Ovary (tissue), 9 donors: Measurements from ENCODE around the gene MC1R. TPM values are rescaled to one million over a fixed set of nuclear protein-coding genes. Genes with fewer than 3 reads are reported as not detected.
"Not testable (repeated sequence)": the region's sequence is repeated elsewhere in the genome, so short reads cannot be mapped to it uniquely, and the experiment has no call there.

Experiments used
- DNase-seq, 5 donors: peaks; one replicate each; pipeline ENCODE4 v3.0.0-alpha.2; 2019 to 2020
- H3K27ac ChIP-seq, 2 donors: fragments of 200-600 bp; one replicate each; pipeline versions ENCODE4 v1.5.1 to v1.8.0; 2019 to 2022
- H3K27me3 ChIP-seq: fragments of 200-600 bp; one replicate; pipeline ENCODE4 v1.8.0; 2022
- H3K36me3 ChIP-seq: fragments of 200-600 bp; sonication (generic); one replicate; pipeline ENCODE4 v1.5.1; 2019
- H3K4me1 ChIP-seq: one replicate; pipeline ENCODE4 v1.8.1; 2013; ENCODE audit warnings: mild to moderate bottlenecking, moderate library complexity; ENCODE audit not compliant: insufficient read depth
- H3K4me3 ChIP-seq: fragments of 200-600 bp; sonication (generic); one replicate; pipeline ENCODE4 v1.5.1; 2017
- H3K9me3 ChIP-seq, 2 donors: fragments of 200-600 bp in 1 of 2; sonication (generic) in 1 of 2; one replicate each; pipeline versions ENCODE4 v1.5.1 to v1.8.1; 2013 to 2019; ENCODE audit warnings: mild to moderate bottlenecking in 1 of 2, moderate library complexity in 1 of 2
- EP300 ChIP-seq: sonication (generic); formaldehyde crosslinking; IDR thresholded peaks from one replicate; pipeline ENCODE4 v1.6.1; 2017; ENCODE audit warnings: antibody characterized with exemption
- POLR2A ChIP-seq: fragments of 450-650 bp; IDR thresholded peaks from one replicate; pipeline ENCODE4 v1.6.1; 2017; ENCODE audit warnings: antibody characterized with exemption, mild to moderate bottlenecking, moderate library complexity
- WGBS, 3 donors: extraction: QIAGEN DNeasy Blood & Tissue Kit in 1 of 3; methylation state at CpG; one replicate each; pipeline versions ENCODE4 v1.1.5 to v1.1.7; 2013 to 2017; 5-methylcytosine and 5-hydroxymethylcytosine counted together
- intact Hi-C, 4 donors: fragments of 100-400 bp; cut with DNase I; formaldehyde crosslinking; loops; one replicate each; pipeline versions ENCODE4 v1.11.0 to v1.15.1; 2022 to 2023
- polyA plus RNA-seq, 2 donors: library from polyadenylated mRNA; stranded (reverse); fragments of 200-250 nt in 1 of 2; fragments of 350-450 nt in 1 of 2; fragmentation: Illumina TruSeq in 1 of 2; extraction: RNeasy Lipid Tissue Mini Kit (QIAGEN cat#74804) in 1 of 2; gene quantifications; one replicate each; pipeline ENCODE4 v1.2.3, GENCODE V29; 2013 to 2014
- total RNA-seq, 7 donors: library from RNA; depleted of rRNA in 2 of 7; stranded (reverse); fragments of >200 nt in 2 of 7; fragmentation: NEBNext Ultra II Directional in 3 of 7; extraction: Animal tissue kit (Norgen Biotek cat#: 25700) in 3 of 7; gene quantifications; one replicate each; pipeline versions ENCODE4 v1.1.0 to v1.2.4, GENCODE V29; 2016 to 2023
- TF ChIP-seq, protein P1 (sequence below), 3 donors: fragments of 450-650 bp in 2 of 3; fragments of 200-600 bp in 1 of 3; IDR thresholded peaks; one replicate each; pipeline versions ENCODE4 v1.5.1 to v1.8.0; 2016 to 2022; ENCODE audit warnings: antibody characterized with exemption in 3 of 3, mild to moderate bottlenecking in 1 of 3
- donor health status: DM: no; HTN: no; CAD: no; lungs with moderate emphysema.
- donor health status: DM: no; HTN: no; CAD: no.
- donor health status: Bipolar disorder and iron deficiency.
- donor health status: DM: yes; HTN: yes; CAD: no.
- donor health status: DM: no; HTN: no; CAD: no.
- donor health status: DM: yes; HTN: yes; CAD: no.

MC1R gene
- total and polyA plus RNA-seq, 9 donors: 0.42 to 8.5 (median 4.6) TPM

DNA sequence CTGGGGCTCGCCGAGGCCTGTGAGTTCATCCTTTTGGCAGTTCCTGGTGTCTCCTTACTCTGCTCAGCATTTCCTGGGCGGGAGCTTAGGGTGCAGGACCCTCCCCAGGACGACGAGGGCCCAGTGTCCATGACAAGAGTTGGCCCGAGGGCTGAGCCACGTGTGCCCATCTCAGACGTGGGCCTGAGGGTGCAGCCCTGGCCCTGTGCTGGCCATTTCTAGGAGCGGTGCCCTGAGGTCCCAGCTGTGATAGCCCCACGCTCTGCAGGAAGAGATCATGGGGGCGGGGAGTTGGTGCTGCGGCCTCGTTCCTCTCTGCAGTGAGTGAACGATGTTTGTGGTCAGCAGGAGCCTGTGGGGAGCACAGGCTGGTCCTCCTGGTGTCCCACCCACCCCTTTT lies 6.0 kb upstream of the MC1R start:
- H3K36me3 ChIP-seq: no peaks in the 10 kb centered on the region
- peaks cover 1% of the 10 kb centered on the region for H3K4me1 ChIP-seq
- no peak overlapping the region for H3K27ac ChIP-seq
- TF ChIP-seq, protein P1, sequence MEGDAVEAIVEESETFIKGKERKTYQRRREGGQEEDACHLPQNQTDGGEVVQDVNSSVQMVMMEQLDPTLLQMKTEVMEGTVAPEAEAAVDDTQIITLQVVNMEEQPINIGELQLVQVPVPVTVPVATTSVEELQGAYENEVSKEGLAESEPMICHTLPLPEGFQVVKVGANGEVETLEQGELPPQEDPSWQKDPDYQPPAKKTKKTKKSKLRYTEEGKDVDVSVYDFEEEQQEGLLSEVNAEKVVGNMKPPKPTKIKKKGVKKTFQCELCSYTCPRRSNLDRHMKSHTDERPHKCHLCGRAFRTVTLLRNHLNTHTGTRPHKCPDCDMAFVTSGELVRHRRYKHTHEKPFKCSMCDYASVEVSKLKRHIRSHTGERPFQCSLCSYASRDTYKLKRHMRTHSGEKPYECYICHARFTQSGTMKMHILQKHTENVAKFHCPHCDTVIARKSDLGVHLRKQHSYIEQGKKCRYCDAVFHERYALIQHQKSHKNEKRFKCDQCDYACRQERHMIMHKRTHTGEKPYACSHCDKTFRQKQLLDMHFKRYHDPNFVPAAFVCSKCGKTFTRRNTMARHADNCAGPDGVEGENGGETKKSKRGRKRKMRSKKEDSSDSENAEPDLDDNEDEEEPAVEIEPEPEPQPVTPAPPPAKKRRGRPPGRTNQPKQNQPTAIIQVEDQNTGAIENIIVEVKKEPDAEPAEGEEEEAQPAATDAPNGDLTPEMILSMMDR (IDR thresholded peaks at IDR 0.05): no peak
- TF ChIP-seq POLR2A: no peak
- no peak for TF ChIP-seq EP300
- no peaks in the 10 kb centered on the region for H3K9me3 ChIP-seq
- DNase-seq: no peak
- WGBS, 3 donors: 57 to 67% (median 62%) methylated on average over 8 to 14 of the region's 14 CpGs
- H3K27me3 ChIP-seq: no peaks in the 10 kb centered on the region
- H3K4me3 ChIP-seq: no peak overlapping the region
- intact Hi-C loops: no loop called here

DNA sequence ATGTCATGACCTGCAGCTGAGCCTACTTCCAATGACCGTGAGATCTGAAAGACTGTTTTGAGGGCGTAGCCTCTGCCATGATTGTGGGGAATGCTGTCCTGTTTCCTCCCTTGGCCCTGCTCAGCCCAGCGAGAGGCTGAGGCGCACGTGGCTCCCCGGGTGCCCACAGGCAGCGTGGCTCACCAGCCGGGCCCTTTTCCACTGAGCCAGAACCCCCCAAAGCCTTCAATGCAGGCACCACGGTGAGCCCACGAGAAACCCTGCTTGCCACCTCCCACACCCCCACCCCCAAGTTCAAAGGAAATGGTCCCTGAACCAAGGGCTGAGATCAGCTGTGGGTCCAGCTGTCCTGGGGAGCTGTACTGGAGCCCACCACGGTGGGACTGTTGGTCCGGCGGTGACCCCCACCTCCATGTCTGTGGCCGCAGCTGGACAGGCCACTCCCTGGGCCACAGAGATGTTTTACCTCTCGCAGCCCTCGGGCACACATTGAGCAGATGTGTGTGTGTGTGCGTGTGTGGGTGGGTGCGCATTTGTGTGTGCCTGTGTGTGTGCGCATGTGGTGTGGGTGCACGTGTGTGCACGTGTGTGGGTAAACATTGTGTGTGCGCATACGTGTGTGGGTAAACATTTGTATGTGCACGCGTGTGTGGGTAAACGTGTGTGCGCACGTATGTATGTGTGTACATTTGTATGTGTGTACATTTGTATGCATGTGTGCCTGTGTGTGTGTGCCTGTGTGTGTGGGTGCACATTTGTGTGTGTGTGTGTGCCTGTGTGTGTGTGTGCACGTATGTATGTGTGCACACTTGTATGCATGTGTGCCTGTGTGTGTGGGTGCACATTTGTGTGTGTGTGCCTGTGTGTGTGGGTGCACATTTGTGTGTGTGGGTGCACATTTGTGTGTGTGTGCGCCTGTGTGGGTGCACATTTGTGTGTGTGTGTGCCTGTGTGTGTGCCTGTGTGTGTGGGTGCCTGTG lies 5.0 kb upstream of the MC1R start:
- WGBS, 3 donors: 68 to 70% (median 70%) methylated on average over 30 of the region's 30 CpGs
- Histone ChIP-seq H3K4me1 (peaks cover 5% of the 10 kb centered on the region), H3K9me3 (no peaks in the 10 kb centered on the region), H3K4me3 (no peak overlapping the region), H3K27me3 (no peaks in the 10 kb centered on the region), H3K36me3 (no peaks in the 10 kb centered on the region), H3K27ac (no peak overlapping the region)
- no peak for TF ChIP-seq POLR2A
- TF ChIP-seq EP300: no peak
- TF ChIP-seq, protein P1 (IDR thresholded peaks at IDR 0.05): no peak
- no peak for DNase-seq
- intact Hi-C loops: no loop called here

DNA sequence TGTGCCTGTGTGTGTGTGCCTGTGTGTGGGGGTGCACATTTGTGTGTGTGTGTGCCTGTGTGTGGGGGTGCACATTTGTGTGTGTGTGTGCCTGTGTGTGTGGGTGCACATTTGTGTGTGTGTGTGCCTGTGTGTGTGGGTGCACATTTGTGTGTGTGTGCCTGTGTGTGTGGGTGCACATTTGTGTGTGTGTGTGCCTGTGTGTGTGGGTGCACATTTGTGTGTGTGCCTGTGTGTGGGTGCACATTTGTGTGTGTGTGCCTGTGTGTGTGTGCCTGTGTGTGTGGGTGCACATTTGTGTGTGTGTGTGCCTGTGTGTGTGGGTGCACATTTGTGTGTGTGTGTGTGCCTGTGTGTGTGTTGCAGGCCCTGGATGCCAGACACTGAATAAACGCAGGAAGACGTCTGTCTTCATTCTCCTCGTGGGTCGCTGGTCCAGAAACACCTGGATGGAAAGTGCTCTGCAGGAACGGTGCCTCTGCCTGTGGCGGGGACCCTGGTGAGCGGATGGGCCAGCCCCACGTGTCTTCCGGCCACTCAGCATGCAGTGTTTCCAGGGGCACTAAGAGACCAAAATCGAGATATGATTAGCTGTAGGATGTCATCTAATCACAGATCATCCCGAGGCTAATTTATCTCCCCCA lies 3.9 kb upstream of the MC1R start:
- intact Hi-C loops, H3K4me1 ChIP-seq, H3K36me3 ChIP-seq, DNase-seq, H3K4me3 ChIP-seq, H3K27me3 ChIP-seq, H3K27ac ChIP-seq, H3K9me3 ChIP-seq: not testable (repeated sequence)
- WGBS, 3 donors: 37 to 52% (median 50%) methylated on average over 11 of the region's 11 CpGs

DNA sequence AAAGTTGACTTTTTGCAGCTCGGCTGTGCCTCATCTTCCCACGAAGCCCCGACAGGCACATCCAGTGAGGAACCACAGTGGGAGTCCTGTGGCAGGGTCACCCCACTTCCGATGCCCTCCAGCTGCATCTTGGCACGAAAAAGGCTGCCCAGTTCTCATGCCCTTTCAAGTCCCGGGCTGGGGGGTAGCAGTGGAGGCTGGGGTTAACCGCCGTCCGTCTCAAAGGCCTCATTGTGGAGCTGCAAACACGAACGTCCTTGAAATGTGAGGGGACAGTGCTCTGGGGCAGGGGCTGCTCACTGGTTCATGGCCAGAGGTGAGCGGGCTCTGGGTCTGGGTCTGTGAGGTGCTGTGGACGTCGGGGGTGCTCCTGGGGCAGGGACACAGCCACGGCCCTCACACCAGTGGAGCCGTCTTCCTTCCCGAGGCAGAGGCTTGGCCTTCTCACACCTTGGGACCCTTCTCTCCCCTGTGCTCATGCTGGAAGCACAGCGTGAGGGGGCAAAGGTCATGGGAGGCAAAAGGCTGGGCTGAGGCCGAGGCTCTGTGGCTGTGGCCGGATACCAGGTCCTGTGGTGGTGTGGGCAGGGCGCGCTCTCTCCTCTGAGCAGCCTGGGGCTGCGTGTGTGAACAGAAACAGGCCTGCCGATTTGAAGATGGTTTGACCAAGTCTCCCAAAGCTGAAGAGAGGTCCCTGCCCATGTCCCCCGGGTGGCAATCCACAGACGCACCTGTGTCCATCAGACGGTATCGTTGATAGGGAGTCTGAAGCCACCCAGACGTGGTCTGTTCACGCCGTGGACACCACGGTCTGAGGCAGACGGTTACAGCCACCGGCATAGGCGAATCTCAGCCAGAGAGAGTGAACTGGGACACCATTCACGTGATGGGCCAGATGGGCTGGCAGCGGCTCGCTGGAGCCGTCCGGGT lies 3.1 kb upstream of the MC1R start:
- no peaks in the 10 kb centered on the region for H3K9me3 ChIP-seq
- H3K36me3 ChIP-seq: no peaks in the 10 kb centered on the region
- 58 to 70% (median 66%) methylated on average over 40 of the region's 40 CpGs for WGBS, 3 donors
- no peak overlapping the region for H3K4me3 ChIP-seq
- intact Hi-C loops: no loop called here
- peaks cover 8% of the 10 kb centered on the region for H3K4me1 ChIP-seq
- DNase-seq: no peak
- TF ChIP-seq, protein P1 (IDR thresholded peaks at IDR 0.05): no peak
- TF ChIP-seq EP300 (no peak), POLR2A (no peak)
- H3K27ac ChIP-seq: no peak overlapping the region
- no peaks in the 10 kb centered on the region for H3K27me3 ChIP-seq
